Choroid plexus epithelial cell (primary cell): ENCODE results near the gene ASL.
"Not testable (repeated sequence)": the region's sequence is repeated elsewhere in the genome, so short reads cannot be mapped to it uniquely, and the experiment has no call there.

ENCODE experiments used
- DNase-seq: peaks from one replicate; pipeline ENCODE4 v3.0.0-alpha.2; 2010; ENCODE audit warnings: low read depth
- H3K4me3 ChIP-seq: 2 replicates; pipeline ENCODE4 v1.5.1; 2011; ENCODE audit warnings: low read depth, mild to moderate bottlenecking, control low read depth, low read length, moderate library complexity
- CTCF ChIP-seq: conservative IDR thresholded peaks from 2 replicates; pipeline ENCODE4 v1.5.1; 2011; ENCODE audit warnings: low read depth, mild to moderate bottlenecking, control low read depth, inconsistent platforms, low read length, moderate library complexity

Gene ASL

DNA sequence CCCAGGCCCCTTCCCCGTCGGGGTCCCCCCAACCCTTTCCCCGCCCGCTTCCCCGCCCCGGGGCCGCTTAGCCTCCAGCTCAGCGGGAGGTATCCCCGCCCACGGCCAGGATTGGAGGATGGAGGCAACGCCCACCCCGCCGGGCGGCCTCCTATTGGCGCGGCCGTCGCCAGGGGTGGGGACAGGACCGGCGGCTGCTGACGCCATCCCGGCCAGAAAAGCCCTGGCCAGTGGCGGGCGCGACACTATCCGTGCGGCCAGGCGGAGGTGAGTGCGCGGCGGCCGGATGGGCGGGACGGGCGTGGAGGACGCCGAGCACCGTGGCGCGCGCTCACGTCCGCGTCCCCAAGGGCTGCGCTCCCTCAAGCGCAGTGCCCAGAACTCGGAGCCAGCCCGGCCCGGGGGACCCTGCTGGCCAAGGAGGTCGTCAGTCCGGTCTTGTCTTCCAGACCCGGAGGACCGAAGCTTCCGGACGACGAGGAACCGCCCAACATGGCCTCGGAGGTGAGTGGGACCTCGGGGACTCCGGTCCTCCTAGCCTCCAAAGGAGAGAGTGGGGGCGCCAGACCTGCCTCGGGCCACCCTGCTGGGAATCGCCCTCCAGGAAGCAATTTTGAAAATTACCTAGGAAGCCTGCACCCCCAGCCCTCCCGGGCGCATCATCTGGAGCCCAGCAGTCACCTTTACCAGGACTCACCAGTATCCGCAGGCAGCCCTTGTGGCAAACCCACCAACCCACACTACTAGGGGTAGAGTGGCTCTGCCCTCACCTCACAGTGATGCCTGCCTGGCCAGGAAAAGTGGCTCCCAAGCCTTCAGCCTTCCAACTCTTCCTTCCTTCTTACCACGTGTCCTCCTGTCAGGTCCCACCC, at the start of gene ASL:
TSS of gene ASL (plus strand) at position 230 of the 872 bp plus-strand sequence. CDS start at position 493, 263 bp downstream.
- DNase-seq: peak; percentile 87

DNA sequence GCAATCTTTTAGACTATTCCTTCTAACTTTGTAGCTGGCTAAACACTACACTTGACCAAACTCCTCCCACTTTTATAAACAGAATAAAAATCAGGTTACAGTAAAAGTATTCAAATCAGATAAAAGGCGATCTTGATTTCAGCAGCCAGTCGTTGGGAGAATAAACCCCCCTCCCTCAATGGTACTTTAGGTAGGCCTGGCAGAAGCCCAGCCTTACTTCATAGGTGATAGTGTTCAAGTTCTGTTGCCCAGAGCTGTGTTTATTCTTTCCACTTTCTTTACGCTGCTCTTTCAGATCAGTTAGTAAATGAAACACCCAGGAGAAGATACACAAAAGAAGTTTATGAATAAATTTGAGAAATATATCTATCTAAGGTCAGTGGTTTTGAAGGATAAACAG, 47.3 kb upstream of the ASL start:
- peak; percentile 13 for DNase-seq
- H3K4me3 ChIP-seq: not testable (repeated sequence)

More for the DNA sequence above, at the start of gene ASL:
- TF ChIP-seq CTCF: peak; percentile 17
- H3K4me3 ChIP-seq: peak within 1 kb of the TSS; percentile 86

DNA sequence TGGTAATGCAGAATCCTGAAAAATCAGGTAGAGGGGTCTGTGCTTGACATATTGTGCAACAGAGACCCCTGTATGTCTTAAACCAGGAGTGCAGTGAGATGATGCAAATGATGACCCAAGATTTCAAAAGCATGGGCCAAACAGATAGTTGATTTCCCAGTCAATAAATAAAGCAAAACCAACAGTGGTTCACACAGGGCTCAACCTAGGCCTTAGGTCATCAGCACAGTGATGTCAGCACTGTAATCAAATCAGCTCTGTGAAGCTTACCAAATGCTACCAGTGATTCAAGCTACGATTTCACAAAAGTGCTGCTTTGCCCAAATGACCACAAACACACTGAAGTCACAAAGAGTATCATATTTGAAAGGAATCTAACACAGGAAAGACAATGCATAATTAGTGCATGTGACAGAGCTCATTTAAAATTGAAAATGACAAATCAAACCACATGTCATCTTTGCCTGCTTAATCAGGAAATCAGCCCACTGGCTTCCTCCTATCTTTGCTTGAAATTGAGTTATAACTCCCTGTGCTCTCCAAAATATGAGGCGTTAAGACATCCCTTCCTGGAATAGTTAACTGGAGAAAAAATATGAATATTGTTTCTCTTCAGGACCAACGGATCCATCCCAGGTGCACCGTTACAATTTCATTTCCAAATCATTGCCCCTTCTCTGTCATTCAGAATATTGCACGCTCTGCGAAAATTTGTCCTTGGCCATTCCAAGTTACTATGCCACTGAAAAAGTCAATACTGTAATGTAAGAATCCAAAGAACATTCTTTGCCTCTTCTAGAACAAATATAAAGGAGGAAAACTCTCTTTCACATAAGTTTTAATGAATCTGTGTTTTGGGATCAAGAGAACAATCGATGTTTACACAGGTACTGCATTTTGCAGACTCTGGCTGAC, 41.9 kb upstream of the ASL start:
- no peak for DNase-seq
- TF ChIP-seq CTCF: no peak
- H3K4me3 ChIP-seq: no peak overlapping the region

- H3K4me3 ChIP-seq, DNase-seq: not testable (repeated sequence)
These were observed 41.1 kb upstream of the ASL start for GRCh38 chr7:66034436-66035010.

GRCh38 chr7:66036382-66036781, 39.2 kb upstream of the ASL start:
- no peak for TF ChIP-seq CTCF
- no peak for DNase-seq
- H3K4me3 ChIP-seq: no peak overlapping the region

- H3K4me3 ChIP-seq: no peak overlapping the region
- no peak for DNase-seq
- no peak for TF ChIP-seq CTCF
These were observed 38.8 kb upstream of the ASL start for GRCh38 chr7:66036788-66037187.

DNA sequence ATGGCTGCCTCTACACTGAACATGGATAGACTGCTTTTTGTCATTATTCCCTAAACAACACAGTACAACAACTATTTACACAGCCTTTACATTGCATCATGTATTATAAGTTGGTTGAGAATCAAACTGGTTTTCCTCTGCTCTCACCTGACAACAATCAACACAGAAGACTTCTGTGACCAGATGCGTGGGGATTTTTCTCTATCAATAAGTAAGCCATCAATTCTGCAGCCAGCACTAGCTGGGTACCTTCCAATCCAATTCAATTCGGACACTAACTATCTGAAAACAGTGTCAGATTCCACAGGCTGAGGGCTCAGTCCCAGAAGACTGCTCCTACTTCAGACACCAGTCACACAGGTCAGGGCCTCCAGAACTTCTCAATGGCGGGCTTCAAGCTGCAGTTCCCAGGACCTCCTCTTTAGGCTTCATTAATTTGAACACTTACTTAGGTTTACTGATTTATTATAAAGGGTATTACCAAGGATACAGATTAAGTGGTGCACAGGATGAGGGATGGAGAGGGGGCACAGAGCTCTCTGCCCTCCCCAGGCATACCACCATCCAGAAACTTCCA, 36.4 kb upstream of the ASL start:
- no peak overlapping the region for H3K4me3 ChIP-seq
- no peak for TF ChIP-seq CTCF
- DNase-seq: no peak
